ENCODE measurements around the gene ANKS6.

Gene ANKS6

GRCh38 chr9:98772364-98773155 lies 23.8 kb downstream of the ANKS6 start:
- no peak for TF ChIP-seq CTCF (IDR thresholded peaks at IDR 0.05; ENCODE audit: low read depth, low read length)
- H3K4me3 ChIP-seq (ENCODE audit: low read depth, low read length): no peak overlapping the region

- no peak overlapping the region for H3K4me3 ChIP-seq (ENCODE audit: low read depth, low read length)
- TF ChIP-seq CTCF (IDR thresholded peaks at IDR 0.05; ENCODE audit: low read depth, low read length): no peak
Measured at GRCh38 chr9:98771209-98771874, 25.0 kb downstream of the ANKS6 start.

DNA sequence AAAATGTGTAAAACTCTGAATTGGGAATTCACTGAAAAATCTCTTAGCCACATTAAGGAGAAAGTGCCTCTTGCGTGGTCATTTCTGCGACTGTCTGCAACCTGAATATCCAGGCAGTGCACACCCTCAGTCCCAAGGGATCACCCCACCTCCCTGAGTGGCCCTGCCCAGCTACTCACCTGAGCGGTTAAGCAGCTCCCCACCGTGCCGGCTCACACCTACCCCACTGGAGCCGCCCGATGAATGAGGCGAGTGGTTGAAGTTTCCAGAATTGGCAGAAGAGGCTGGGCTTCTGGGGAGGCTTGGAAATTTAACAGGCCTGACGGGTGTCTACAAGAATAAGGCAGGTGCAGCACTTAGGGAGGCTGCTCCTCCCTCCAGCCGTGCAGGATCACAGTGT lies 25.6 kb downstream of the ANKS6 start:
- TF ChIP-seq CTCF (IDR thresholded peaks at IDR 0.05; ENCODE audit: low read depth, low read length): no peak
- no peak overlapping the region for H3K4me3 ChIP-seq (ENCODE audit: low read depth, low read length)

- TF ChIP-seq CTCF (IDR thresholded peaks at IDR 0.05; ENCODE audit: low read depth, low read length): no peak
- H3K4me3 ChIP-seq (ENCODE audit: low read depth, low read length): no peak overlapping the region
Measured at GRCh38 chr9:98768344-98768743, 28.0 kb downstream of the ANKS6 start.

GRCh38 chr9:98767915-98768314 lies 28.4 kb downstream of the ANKS6 start:
- H3K4me3 ChIP-seq (ENCODE audit: low read depth, low read length): no peak overlapping the region
- TF ChIP-seq CTCF (IDR thresholded peaks at IDR 0.05; ENCODE audit: low read depth, low read length): no peak

- no peak overlapping the region for H3K4me3 ChIP-seq (ENCODE audit: low read depth, low read length)
- TF ChIP-seq CTCF (IDR thresholded peaks at IDR 0.05; ENCODE audit: low read depth, low read length): no peak
Measured at GRCh38 chr9:98767196-98767595, 29.2 kb downstream of the ANKS6 start.

GRCh38 chr9:98766586-98766985 lies 29.8 kb downstream of the ANKS6 start:
- H3K4me3 ChIP-seq (ENCODE audit: low read depth, low read length): no peak overlapping the region
- no peak for TF ChIP-seq CTCF (IDR thresholded peaks at IDR 0.05; ENCODE audit: low read depth, low read length)
